ENCODE results near the gene APBA2. TPM values are rescaled to one million over a fixed set of nuclear protein-coding genes. Genes with fewer than 3 reads are reported as not detected.
"Not testable (repeated sequence)": the region's sequence is repeated elsewhere in the genome, so short reads cannot be mapped to it uniquely, and the experiment has no call there.

The APBA2 gene
- total RNA-seq, 1 donor = 4.7 TPM

GRCh38 chr15:29014493-29014892, 128.7 kb downstream of the APBA2 start:
- no peak overlapping the region for H3K4me3 ChIP-seq (ENCODE audit: low read depth, low read length)
- no peak for TF ChIP-seq CTCF (IDR thresholded peaks at IDR 0.05; ENCODE audit: insufficient read depth, low read depth, low read length)
- no peak for DNase-seq (ENCODE audit: low read depth)

- H3K4me3 ChIP-seq (ENCODE audit: low read depth, low read length) = no peak overlapping the region
- no peak for DNase-seq (ENCODE audit: low read depth)
- no peak for TF ChIP-seq CTCF (IDR thresholded peaks at IDR 0.05; ENCODE audit: insufficient read depth, low read depth, low read length)
Measured at GRCh38 chr15:29016518-29016917, 130.7 kb downstream of the APBA2 start.

GRCh38 chr15:29018120-29018805, 132.5 kb downstream of the APBA2 start:
- no peak for TF ChIP-seq CTCF (IDR thresholded peaks at IDR 0.05; ENCODE audit: insufficient read depth, low read depth, low read length)
- no peak overlapping the region for H3K4me3 ChIP-seq (ENCODE audit: low read depth, low read length)
- no peak for DNase-seq (ENCODE audit: low read depth)

- no peak for TF ChIP-seq CTCF (IDR thresholded peaks at IDR 0.05; ENCODE audit: insufficient read depth, low read depth, low read length)
Measured at GRCh38 chr15:29018995-29019976, 133.5 kb downstream of the APBA2 start.

GRCh38 chr15:29021857-29022256, 136.1 kb downstream of the APBA2 start:
- peak; percentile 17 for DNase-seq (ENCODE audit: low read depth)
- no peak for TF ChIP-seq CTCF (IDR thresholded peaks at IDR 0.05; ENCODE audit: insufficient read depth, low read depth, low read length)
- H3K4me3 ChIP-seq (ENCODE audit: low read depth, low read length) = no peak overlapping the region

More at GRCh38 chr15:29018995-29019976, 133.5 kb downstream of the APBA2 start:
- H3K4me3 ChIP-seq (ENCODE audit: low read depth, low read length) = no peak overlapping the region
- DNase-seq (ENCODE audit: low read depth) = no peak

GRCh38 chr15:29024662-29025061, 138.9 kb downstream of the APBA2 start:
- no peak for TF ChIP-seq CTCF (IDR thresholded peaks at IDR 0.05; ENCODE audit: insufficient read depth, low read depth, low read length)
- DNase-seq (ENCODE audit: low read depth) = no peak
- H3K4me3 ChIP-seq (ENCODE audit: low read depth, low read length) = no peak overlapping the region

- H3K4me3 ChIP-seq (ENCODE audit: low read depth, low read length); DNase-seq (ENCODE audit: low read depth): not testable (repeated sequence)
Measured at GRCh38 chr15:29025411-29025810, 139.6 kb downstream of the APBA2 start.

GRCh38 chr15:29028158-29028557, 142.4 kb downstream of the APBA2 start:
- not testable (repeated sequence) for DNase-seq (ENCODE audit: low read depth); H3K4me3 ChIP-seq (ENCODE audit: low read depth, low read length)
